ENCODE measurements around the gene CCDC14.
A peak's percentile ranks its signal among the peaks of the same experiment; 100 is the strongest.

The CCDC14 gene

DNA sequence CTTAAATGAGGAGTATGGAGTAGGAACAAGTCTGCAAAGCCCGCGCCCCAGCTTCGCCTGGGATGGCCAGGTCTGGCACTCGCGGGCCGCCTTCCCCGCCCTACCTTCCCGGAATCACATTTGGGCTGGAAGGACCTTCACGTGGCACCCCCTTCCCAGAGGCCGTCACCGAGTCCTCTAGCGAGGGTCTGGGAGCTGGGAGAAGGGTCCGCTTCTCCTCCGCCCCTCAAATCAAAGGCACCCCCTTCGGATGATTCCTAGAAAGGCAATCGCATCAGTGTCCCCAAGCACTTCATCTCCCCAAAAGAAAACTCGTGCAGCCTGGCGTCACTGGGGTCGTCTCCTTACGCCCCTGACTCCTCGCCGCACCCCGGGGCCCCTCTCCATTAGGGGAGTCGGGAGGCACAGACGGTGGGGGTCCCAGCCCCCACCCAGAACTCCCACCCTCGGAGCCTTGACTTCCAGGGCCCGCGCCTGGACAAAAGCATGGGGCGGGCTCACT lies 77.3 kb downstream of the CCDC14 start:
- Histone ChIP-seq H3K9ac (ENCODE audit: low read depth in 1 of 2, low read length in 2 of 2) (no peak overlapping the region), H3K27me3 (ENCODE audit: control insufficient read depth in 1 of 2, insufficient read depth in 2 of 2, low read length in 2 of 2) (peaks cover 8 to 19% of the 10 kb centered on the region in 2 donors), H3K27ac (ENCODE audit: low read depth, low read length) (no peak overlapping the region), H3K4me3 (ENCODE audit: low read depth in 1 of 2, low read length in 2 of 2) (peak overlapping the region; percentile 30 to 44), H3K9me3 (ENCODE audit: control insufficient read depth in 1 of 2, low read length in 2 of 2) (no peaks in the 10 kb centered on the region), H3K36me3 (ENCODE audit: control insufficient read depth in 1 of 2, insufficient read depth in 2 of 2, low read length in 2 of 2) (no peaks in the 10 kb centered on the region), H3K4me1 (ENCODE audit: control insufficient read depth in 1 of 2, insufficient read depth in 2 of 2, low read length in 2 of 2) (peaks cover 0 to 10% of the 10 kb centered on the region in 2 donors)

DNA sequence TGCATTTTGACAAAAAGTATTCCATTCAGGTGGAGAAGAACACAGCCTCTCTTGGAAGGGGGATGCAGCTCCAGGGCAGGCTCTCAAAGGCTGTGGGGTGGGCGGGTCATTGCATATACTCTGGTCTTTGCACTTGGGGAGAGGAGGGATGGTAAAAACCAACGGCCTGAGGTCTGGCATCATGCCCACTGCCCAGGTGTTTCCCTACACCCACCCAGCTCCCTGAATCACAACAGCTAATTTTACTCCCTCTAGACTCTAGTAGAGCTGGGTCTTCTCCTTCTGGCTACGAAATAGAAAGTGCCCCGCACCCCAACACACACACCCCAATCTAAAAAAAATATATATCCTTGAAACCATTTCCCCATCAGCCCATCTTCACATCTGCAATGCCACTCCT lies 77.9 kb downstream of the CCDC14 start:
- H3K9ac ChIP-seq (ENCODE audit: low read depth in 1 of 2, low read length in 2 of 2): no peak overlapping the region
- no peaks in the 10 kb centered on the region for H3K9me3 ChIP-seq (ENCODE audit: control insufficient read depth in 1 of 2, low read length in 2 of 2)
- H3K4me3 ChIP-seq (ENCODE audit: low read depth in 1 of 2, low read length in 2 of 2): no peak overlapping the region
- no peaks in the 10 kb centered on the region for H3K36me3 ChIP-seq (ENCODE audit: control insufficient read depth in 1 of 2, insufficient read depth in 2 of 2, low read length in 2 of 2)
- H3K4me1 ChIP-seq (ENCODE audit: control insufficient read depth in 1 of 2, insufficient read depth in 2 of 2, low read length in 2 of 2): peaks cover 0 to 10% of the 10 kb centered on the region in 2 donors
- H3K27me3 ChIP-seq (ENCODE audit: control insufficient read depth in 1 of 2, insufficient read depth in 2 of 2, low read length in 2 of 2): peaks cover 8 to 19% of the 10 kb centered on the region in 2 donors
- no peak overlapping the region for H3K27ac ChIP-seq (ENCODE audit: low read depth, low read length)

DNA sequence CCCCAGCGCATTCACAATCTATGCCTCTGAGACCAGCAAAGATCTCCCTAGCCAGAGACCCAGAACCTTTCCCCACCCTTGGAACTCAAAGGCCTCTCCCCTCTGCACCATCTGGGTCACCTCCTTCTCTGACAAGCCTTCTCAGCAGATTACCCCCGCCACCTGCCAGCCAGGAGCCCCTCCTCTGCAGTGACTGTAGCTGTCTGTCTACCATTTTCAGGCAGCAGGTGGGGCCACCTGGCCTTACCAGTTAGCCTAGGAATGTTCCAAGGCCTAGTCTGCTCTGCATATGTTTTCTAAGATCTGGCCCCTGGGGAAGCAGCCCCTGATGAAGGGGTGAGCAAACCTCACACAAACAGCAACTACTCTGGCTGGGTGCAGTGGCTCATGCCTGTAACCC lies 79.3 kb downstream of the CCDC14 start:
- no peaks in the 10 kb centered on the region for H3K9me3 ChIP-seq (ENCODE audit: control insufficient read depth in 1 of 2, low read length in 2 of 2)
- peaks cover 8 to 19% of the 10 kb centered on the region in 2 donors for H3K27me3 ChIP-seq (ENCODE audit: control insufficient read depth in 1 of 2, insufficient read depth in 2 of 2, low read length in 2 of 2)
- H3K9ac ChIP-seq (ENCODE audit: low read depth in 1 of 2, low read length in 2 of 2): no peak overlapping the region
- peaks cover 0 to 10% of the 10 kb centered on the region in 2 donors for H3K4me1 ChIP-seq (ENCODE audit: control insufficient read depth in 1 of 2, insufficient read depth in 2 of 2, low read length in 2 of 2)
- no peak overlapping the region for H3K27ac ChIP-seq (ENCODE audit: low read depth, low read length)
- H3K4me3 ChIP-seq (ENCODE audit: low read depth in 1 of 2, low read length in 2 of 2): no peak overlapping the region
- H3K36me3 ChIP-seq (ENCODE audit: control insufficient read depth in 1 of 2, insufficient read depth in 2 of 2, low read length in 2 of 2): no peaks in the 10 kb centered on the region

DNA sequence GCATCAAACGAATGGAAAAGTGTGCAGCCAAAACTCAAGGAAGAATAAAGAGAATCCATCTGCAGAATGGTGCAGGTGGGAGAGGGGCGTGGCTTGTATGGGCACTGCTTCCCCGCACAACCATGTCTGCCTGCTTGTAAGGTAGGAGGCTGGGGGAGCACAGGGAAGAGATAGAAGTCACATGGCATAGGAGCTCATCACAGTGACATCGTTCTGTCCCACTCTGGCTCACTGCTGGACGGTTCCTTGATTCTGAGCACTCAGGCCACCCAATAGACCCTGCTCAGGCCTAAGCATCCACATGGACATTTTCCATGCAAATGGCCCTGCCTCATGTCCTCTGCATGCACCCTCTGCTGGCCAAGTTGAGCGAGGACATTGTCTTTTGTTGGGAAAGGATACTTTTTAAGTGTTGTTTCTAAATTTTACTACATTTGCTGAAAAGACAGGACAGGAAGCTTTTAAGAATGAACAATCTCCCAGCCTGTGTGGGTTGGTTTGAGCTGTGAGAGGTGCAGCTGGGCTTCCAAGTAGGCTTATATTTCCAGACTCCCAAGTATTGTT lies 79.9 kb downstream of the CCDC14 start:
- Histone ChIP-seq H3K27ac (ENCODE audit: low read depth, low read length) (no peak overlapping the region), H3K9me3 (ENCODE audit: control insufficient read depth in 1 of 2, low read length in 2 of 2) (no peaks in the 10 kb centered on the region), H3K4me1 (ENCODE audit: control insufficient read depth in 1 of 2, insufficient read depth in 2 of 2, low read length in 2 of 2) (peaks cover 0 to 10% of the 10 kb centered on the region in 2 donors), H3K27me3 (ENCODE audit: control insufficient read depth in 1 of 2, insufficient read depth in 2 of 2, low read length in 2 of 2) (peaks cover 8 to 19% of the 10 kb centered on the region in 2 donors), H3K9ac (ENCODE audit: low read depth in 1 of 2, low read length in 2 of 2) (no peak overlapping the region), H3K4me3 (ENCODE audit: low read depth in 1 of 2, low read length in 2 of 2) (no peak overlapping the region), H3K36me3 (ENCODE audit: control insufficient read depth in 1 of 2, insufficient read depth in 2 of 2, low read length in 2 of 2) (no peaks in the 10 kb centered on the region)

DNA sequence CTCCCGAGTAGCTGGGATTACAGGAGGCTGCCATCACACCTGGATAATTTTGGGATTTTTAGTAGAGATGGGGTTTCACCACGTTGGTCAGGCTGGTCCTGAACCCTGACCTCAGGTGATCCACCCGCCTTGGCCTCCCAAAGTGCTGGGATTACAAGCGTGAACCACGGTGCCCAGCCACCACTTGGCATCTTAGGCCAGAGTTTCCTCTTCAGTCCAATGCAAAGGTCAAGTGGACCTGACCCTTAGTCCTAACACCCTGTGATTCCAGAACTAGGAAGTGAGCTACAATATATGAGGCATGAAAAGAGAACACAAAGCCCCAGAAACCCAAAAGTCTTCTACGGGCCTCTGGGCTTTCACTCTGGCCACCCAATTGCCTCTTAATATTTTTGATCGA lies 82.2 kb downstream of the CCDC14 start:
- Histone ChIP-seq H3K27me3 (ENCODE audit: control insufficient read depth in 1 of 2, insufficient read depth in 2 of 2, low read length in 2 of 2) (peaks cover 4 to 14% of the 10 kb centered on the region in 2 donors), H3K36me3 (ENCODE audit: control insufficient read depth in 1 of 2, insufficient read depth in 2 of 2, low read length in 2 of 2) (no peaks in the 10 kb centered on the region), H3K4me1 (ENCODE audit: control insufficient read depth in 1 of 2, insufficient read depth in 2 of 2, low read length in 2 of 2) (peaks cover 0 to 6% of the 10 kb centered on the region in 2 donors), H3K9me3 (ENCODE audit: control insufficient read depth in 1 of 2, low read length in 2 of 2) (no peaks in the 10 kb centered on the region), H3K9ac (ENCODE audit: low read depth in 1 of 2, low read length in 2 of 2) (no peak overlapping the region), H3K27ac (ENCODE audit: low read depth, low read length) (no peak overlapping the region), H3K4me3 (ENCODE audit: low read depth in 1 of 2, low read length in 2 of 2) (no peak overlapping the region)

DNA sequence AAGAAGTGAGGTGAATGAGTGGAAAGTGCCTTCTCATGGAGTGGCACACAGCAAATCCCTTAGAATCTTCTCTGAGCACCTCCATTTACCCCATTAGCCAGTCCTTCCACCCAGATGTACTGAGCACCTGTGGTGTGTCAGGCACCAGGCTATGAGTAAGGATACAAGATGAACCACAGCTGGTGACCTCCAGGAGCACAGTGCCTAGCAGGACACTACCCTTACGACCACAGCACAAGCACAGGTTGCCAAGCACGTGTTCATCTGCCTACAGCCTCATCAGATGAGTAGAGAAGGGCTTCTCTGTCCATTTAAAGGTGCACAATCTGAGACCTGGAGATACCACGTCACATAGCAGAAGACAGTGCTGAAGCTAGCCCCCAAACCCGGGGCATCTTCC lies 83.1 kb downstream of the CCDC14 start:
- H3K9ac ChIP-seq (ENCODE audit: low read depth in 1 of 2, low read length in 2 of 2): no peak overlapping the region
- no peak overlapping the region for H3K27ac ChIP-seq (ENCODE audit: low read depth, low read length)
- H3K9me3 ChIP-seq (ENCODE audit: control insufficient read depth in 1 of 2, low read length in 2 of 2): no peaks in the 10 kb centered on the region
- H3K36me3 ChIP-seq (ENCODE audit: control insufficient read depth in 1 of 2, insufficient read depth in 2 of 2, low read length in 2 of 2): no peaks in the 10 kb centered on the region
- peaks cover 4 to 7% of the 10 kb centered on the region in 2 donors for H3K27me3 ChIP-seq (ENCODE audit: control insufficient read depth in 1 of 2, insufficient read depth in 2 of 2, low read length in 2 of 2)
- H3K4me3 ChIP-seq (ENCODE audit: low read depth in 1 of 2, low read length in 2 of 2): no peak overlapping the region
- no peaks in the 10 kb centered on the region for H3K4me1 ChIP-seq (ENCODE audit: control insufficient read depth in 1 of 2, insufficient read depth in 2 of 2, low read length in 2 of 2)

DNA sequence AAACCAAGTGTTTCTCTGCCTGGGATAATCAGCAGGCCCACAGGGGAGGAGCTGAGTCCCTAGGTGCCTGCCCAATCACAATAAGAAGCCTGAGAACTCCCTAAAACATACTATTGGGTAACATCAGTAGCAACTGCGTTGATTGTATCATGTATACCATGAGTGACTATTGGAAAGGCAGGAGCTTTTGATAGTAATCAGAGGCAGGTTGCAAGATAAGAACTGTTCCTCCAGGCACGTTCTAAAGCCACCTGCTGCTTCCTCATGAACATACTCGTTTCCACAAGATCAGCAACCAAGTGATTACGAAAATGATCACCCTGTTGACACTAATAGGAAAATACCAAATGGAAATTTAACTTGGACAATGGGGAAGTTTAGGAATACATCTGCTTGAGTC lies 83.6 kb downstream of the CCDC14 start:
- Histone ChIP-seq H3K4me1 (ENCODE audit: control insufficient read depth in 1 of 2, insufficient read depth in 2 of 2, low read length in 2 of 2) (no peaks in the 10 kb centered on the region), H3K9ac (ENCODE audit: low read depth in 1 of 2, low read length in 2 of 2) (no peak overlapping the region), H3K27ac (ENCODE audit: low read depth, low read length) (no peak overlapping the region), H3K4me3 (ENCODE audit: low read depth in 1 of 2, low read length in 2 of 2) (no peak overlapping the region), H3K9me3 (ENCODE audit: control insufficient read depth in 1 of 2, low read length in 2 of 2) (no peaks in the 10 kb centered on the region), H3K27me3 (ENCODE audit: control insufficient read depth in 1 of 2, insufficient read depth in 2 of 2, low read length in 2 of 2) (peaks cover 2% of the 10 kb centered on the region in 2 donors), H3K36me3 (ENCODE audit: control insufficient read depth in 1 of 2, insufficient read depth in 2 of 2, low read length in 2 of 2) (no peaks in the 10 kb centered on the region)

DNA sequence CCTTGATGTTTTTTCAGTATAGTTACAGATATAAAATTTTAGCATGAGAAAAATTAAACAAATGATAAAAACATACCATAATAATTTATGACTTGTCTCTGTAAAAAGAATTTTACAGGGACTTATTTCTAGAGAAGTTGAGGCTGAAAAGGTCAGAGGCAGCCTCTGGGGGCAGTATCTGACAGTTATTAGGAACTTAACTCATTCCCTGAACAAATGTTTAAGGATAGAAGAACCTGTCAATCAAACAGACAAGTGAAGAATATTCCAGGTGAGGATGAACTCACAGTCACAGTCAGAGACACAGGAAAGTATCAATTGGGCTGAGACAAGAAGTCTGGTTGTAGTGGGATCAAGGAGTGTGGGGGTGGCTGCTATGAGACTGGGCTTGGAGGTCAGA lies 84.2 kb downstream of the CCDC14 start:
- Histone ChIP-seq H3K36me3 (ENCODE audit: control insufficient read depth in 1 of 2, insufficient read depth in 2 of 2, low read length in 2 of 2) (no peaks in the 10 kb centered on the region), H3K4me1 (ENCODE audit: control insufficient read depth in 1 of 2, insufficient read depth in 2 of 2, low read length in 2 of 2) (no peaks in the 10 kb centered on the region), H3K9me3 (ENCODE audit: control insufficient read depth in 1 of 2, low read length in 2 of 2) (no peaks in the 10 kb centered on the region), H3K4me3 (ENCODE audit: low read depth in 1 of 2, low read length in 2 of 2) (no peak overlapping the region), H3K27ac (ENCODE audit: low read depth, low read length) (no peak overlapping the region), H3K27me3 (ENCODE audit: control insufficient read depth in 1 of 2, insufficient read depth in 2 of 2, low read length in 2 of 2) (no peaks in the 10 kb centered on the region), H3K9ac (ENCODE audit: low read depth in 1 of 2, low read length in 2 of 2) (no peak overlapping the region)

DNA sequence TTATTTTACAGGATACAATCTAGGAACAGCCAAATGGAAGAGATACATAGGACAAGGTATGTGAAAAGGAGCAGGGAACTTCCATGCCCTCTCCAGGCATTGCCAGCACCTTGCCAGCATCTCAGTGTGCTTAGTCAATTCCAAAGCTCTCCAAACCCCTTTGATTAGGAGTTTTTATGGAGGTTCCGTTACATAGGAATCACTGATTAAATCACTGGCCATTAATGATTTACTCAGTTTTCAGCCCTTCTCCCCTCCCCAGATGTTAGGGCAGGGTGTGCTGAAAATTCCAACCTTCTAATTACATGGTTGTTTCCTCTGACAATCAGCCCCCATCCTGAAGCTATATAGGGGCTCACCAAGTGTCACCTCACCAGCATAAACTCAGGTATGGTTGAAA lies 88.4 kb downstream of the CCDC14 start:
- H3K9ac ChIP-seq (ENCODE audit: low read depth in 1 of 2, low read length in 2 of 2): no peak overlapping the region
- no peaks in the 10 kb centered on the region for H3K36me3 ChIP-seq (ENCODE audit: control insufficient read depth in 1 of 2, insufficient read depth in 2 of 2, low read length in 2 of 2)
- no peaks in the 10 kb centered on the region for H3K9me3 ChIP-seq (ENCODE audit: control insufficient read depth in 1 of 2, low read length in 2 of 2)
- H3K27ac ChIP-seq (ENCODE audit: low read depth, low read length): no peak overlapping the region
- H3K4me1 ChIP-seq (ENCODE audit: control insufficient read depth in 1 of 2, insufficient read depth in 2 of 2, low read length in 2 of 2): no peaks in the 10 kb centered on the region
- no peaks in the 10 kb centered on the region for H3K27me3 ChIP-seq (ENCODE audit: control insufficient read depth in 1 of 2, insufficient read depth in 2 of 2, low read length in 2 of 2)
- H3K4me3 ChIP-seq (ENCODE audit: low read depth in 1 of 2, low read length in 2 of 2): no peak overlapping the region

DNA sequence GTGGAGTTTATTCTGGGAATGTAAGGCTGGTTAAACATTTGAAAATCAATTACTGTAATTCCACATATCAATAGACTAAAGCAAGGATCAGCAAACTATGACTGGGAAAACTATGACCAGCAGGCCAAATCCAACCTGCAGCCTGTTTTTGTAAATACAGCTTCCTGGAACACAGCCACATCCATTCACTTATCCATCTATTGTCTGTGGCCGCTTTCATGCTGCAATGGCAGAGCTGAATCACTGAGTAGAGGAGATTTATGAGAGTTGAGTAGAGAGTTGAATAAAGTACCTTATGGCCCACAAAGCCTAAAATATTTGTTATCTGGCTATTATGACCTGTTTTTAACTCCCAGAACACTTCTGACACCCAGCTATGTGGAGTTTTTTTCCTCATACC lies 89.1 kb downstream of the CCDC14 start:
- H3K9ac ChIP-seq (ENCODE audit: low read depth in 1 of 2, low read length in 2 of 2): no peak overlapping the region

More for the DNA sequence above, 89.1 kb downstream of the CCDC14 start:
- Histone ChIP-seq H3K27me3 (ENCODE audit: control insufficient read depth in 1 of 2, insufficient read depth in 2 of 2, low read length in 2 of 2) (no peaks in the 10 kb centered on the region), H3K4me3 (ENCODE audit: low read depth in 1 of 2, low read length in 2 of 2) (no peak overlapping the region), H3K36me3 (ENCODE audit: control insufficient read depth in 1 of 2, insufficient read depth in 2 of 2, low read length in 2 of 2) (no peaks in the 10 kb centered on the region), H3K4me1 (ENCODE audit: control insufficient read depth in 1 of 2, insufficient read depth in 2 of 2, low read length in 2 of 2) (no peaks in the 10 kb centered on the region), H3K9me3 (ENCODE audit: control insufficient read depth in 1 of 2, low read length in 2 of 2) (no peaks in the 10 kb centered on the region), H3K27ac (ENCODE audit: low read depth, low read length) (no peak overlapping the region)
